ENCODE measurements around the gene NPHS1.

DNA sequence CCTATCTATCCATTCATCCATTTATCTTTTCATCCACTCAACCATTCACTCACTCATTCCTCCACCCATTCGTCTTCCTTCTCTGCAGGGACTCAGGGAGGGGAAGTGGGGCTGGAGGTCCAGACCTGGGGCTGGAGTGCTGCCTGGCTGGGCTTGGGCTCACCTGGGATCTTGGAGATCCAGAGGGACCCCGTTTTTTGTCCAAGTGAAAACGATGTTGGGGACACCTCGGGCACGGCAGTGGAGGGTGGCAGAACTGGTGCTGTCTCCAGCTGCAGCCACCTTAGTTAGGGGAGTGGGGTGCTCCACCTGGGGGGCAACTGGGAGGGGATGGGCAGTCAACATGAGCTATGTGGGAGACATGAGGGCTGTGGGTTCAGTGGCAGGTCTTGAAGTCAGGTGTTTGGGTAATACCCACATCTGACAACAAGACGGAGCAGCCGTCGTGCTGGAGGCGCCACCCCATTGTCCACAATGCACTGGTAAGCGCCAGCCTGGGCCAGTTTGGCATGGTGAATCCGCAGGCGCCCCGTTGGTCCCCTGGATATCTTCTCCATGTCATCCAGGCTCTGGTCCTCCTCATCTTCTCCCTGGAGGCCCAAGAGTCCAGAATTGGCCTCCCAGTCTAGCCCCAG, 10.2 kb downstream of the NPHS1 start:
- TF ChIP-seq, protein P1, sequence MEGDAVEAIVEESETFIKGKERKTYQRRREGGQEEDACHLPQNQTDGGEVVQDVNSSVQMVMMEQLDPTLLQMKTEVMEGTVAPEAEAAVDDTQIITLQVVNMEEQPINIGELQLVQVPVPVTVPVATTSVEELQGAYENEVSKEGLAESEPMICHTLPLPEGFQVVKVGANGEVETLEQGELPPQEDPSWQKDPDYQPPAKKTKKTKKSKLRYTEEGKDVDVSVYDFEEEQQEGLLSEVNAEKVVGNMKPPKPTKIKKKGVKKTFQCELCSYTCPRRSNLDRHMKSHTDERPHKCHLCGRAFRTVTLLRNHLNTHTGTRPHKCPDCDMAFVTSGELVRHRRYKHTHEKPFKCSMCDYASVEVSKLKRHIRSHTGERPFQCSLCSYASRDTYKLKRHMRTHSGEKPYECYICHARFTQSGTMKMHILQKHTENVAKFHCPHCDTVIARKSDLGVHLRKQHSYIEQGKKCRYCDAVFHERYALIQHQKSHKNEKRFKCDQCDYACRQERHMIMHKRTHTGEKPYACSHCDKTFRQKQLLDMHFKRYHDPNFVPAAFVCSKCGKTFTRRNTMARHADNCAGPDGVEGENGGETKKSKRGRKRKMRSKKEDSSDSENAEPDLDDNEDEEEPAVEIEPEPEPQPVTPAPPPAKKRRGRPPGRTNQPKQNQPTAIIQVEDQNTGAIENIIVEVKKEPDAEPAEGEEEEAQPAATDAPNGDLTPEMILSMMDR (conservative IDR thresholded peaks at IDR 0.05 in 1 of 2, IDR thresholded peaks at IDR 0.05 in 1 of 2; ENCODE audit: extremely low read depth in 1 of 2, insufficient read depth in 1 of 2, low read depth in 1 of 2, low read length in 2 of 2): no peak
- no peak for TF ChIP-seq EZH2 (IDR thresholded peaks at IDR 0.05; ENCODE audit: borderline replicate concordance, low read length)
